ENCODE measurements around the gene GSC2. TPM values are rescaled to one million over a fixed set of nuclear protein-coding genes. Genes with fewer than 3 reads are reported as not detected.

The GSC2 gene
- total and polyA plus RNA-seq, 4 donors, result not detected

DNA sequence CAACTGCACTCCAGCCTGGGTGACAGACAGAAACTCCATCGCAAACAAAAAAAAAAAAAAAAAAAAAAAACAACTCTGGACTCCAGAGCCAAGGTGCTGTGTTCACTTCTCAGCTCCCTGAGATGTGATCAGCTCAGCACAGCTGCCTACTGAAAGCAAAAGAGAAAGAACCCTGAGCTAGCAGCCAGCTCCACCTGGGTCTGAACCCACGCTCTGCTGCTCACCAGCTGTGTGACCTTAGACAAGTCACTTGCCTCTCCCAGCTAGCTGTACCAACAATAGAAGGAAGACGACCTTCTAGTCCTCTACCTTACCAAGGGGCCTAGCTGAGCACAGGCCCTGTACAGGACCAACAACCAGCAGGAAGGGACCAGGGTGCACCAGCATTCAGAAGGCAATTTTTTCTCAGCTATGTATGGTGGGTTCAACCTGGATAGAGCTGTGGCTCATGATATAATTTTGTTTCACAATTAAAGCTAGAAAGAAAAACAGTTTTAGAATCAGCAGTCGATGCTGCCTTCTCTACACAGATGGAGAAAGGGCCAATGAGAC is 31.7 kb downstream of the GSC2 start:
- no peak overlapping the region for H3K27ac ChIP-seq (ENCODE audit: low read depth in 1 of 2, low read length in 2 of 2)
- WGBS, result 90% methylated on average over 4 of the region's 4 CpGs
- TF ChIP-seq, protein P1, sequence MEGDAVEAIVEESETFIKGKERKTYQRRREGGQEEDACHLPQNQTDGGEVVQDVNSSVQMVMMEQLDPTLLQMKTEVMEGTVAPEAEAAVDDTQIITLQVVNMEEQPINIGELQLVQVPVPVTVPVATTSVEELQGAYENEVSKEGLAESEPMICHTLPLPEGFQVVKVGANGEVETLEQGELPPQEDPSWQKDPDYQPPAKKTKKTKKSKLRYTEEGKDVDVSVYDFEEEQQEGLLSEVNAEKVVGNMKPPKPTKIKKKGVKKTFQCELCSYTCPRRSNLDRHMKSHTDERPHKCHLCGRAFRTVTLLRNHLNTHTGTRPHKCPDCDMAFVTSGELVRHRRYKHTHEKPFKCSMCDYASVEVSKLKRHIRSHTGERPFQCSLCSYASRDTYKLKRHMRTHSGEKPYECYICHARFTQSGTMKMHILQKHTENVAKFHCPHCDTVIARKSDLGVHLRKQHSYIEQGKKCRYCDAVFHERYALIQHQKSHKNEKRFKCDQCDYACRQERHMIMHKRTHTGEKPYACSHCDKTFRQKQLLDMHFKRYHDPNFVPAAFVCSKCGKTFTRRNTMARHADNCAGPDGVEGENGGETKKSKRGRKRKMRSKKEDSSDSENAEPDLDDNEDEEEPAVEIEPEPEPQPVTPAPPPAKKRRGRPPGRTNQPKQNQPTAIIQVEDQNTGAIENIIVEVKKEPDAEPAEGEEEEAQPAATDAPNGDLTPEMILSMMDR (IDR thresholded peaks at IDR 0.05; ENCODE audit: low read depth, low read length, missing input control), result no peak
- TF ChIP-seq SP1 (IDR thresholded peaks at IDR 0.05) (no peak), EGR1 (IDR thresholded peaks at IDR 0.05; ENCODE audit: low read depth in 2 of 2) (no peak), TAF1 (conservative IDR thresholded peaks at IDR 0.05) (no peak), HNF4A (conservative IDR thresholded peaks at IDR 0.05) (no peak), HNF4G (IDR thresholded peaks at IDR 0.05) (no peak), NR2F2 (IDR thresholded peaks at IDR 0.05) (no peak), JUND (IDR thresholded peaks at IDR 0.05) (no peak), RAD21 (IDR thresholded peaks at IDR 0.05) (no peak), FOXA2 (IDR thresholded peaks at IDR 0.05) (no peak), GABPA (IDR thresholded peaks at IDR 0.05 in 1 of 2, conservative IDR thresholded peaks at IDR 0.05 in 1 of 2) (no peak), FOXA1 (IDR thresholded peaks at IDR 0.05) (no peak)
- TF ChIP-seq, protein P2, sequence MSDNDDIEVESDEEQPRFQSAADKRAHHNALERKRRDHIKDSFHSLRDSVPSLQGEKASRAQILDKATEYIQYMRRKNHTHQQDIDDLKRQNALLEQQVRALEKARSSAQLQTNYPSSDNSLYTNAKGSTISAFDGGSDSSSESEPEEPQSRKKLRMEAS (IDR thresholded peaks at IDR 0.05), result no peak
- TF ChIP-seq, protein P3, sequence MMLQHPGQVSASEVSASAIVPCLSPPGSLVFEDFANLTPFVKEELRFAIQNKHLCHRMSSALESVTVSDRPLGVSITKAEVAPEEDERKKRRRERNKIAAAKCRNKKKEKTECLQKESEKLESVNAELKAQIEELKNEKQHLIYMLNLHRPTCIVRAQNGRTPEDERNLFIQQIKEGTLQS (IDR thresholded peaks at IDR 0.05), result no peak
- TF ChIP-seq, protein P4, sequence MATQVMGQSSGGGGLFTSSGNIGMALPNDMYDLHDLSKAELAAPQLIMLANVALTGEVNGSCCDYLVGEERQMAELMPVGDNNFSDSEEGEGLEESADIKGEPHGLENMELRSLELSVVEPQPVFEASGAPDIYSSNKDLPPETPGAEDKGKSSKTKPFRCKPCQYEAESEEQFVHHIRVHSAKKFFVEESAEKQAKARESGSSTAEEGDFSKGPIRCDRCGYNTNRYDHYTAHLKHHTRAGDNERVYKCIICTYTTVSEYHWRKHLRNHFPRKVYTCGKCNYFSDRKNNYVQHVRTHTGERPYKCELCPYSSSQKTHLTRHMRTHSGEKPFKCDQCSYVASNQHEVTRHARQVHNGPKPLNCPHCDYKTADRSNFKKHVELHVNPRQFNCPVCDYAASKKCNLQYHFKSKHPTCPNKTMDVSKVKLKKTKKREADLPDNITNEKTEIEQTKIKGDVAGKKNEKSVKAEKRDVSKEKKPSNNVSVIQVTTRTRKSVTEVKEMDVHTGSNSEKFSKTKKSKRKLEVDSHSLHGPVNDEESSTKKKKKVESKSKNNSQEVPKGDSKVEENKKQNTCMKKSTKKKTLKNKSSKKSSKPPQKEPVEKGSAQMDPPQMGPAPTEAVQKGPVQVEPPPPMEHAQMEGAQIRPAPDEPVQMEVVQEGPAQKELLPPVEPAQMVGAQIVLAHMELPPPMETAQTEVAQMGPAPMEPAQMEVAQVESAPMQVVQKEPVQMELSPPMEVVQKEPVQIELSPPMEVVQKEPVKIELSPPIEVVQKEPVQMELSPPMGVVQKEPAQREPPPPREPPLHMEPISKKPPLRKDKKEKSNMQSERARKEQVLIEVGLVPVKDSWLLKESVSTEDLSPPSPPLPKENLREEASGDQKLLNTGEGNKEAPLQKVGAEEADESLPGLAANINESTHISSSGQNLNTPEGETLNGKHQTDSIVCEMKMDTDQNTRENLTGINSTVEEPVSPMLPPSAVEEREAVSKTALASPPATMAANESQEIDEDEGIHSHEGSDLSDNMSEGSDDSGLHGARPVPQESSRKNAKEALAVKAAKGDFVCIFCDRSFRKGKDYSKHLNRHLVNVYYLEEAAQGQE (IDR thresholded peaks at IDR 0.05), result no peak
- H3K4me3 ChIP-seq (ENCODE audit: low read depth in 1 of 3, low read length in 3 of 3), result no peak overlapping the region
- peaks cover 17 to 50% (median 41%) of the 10 kb centered on the region in 4 donors for H3K4me1 ChIP-seq (ENCODE audit: control insufficient read depth in 4 of 4, insufficient read depth in 4 of 4, low read length in 3 of 4)
- no peaks in the 10 kb centered on the region for H3K36me3 ChIP-seq (ENCODE audit: control insufficient read depth in 4 of 4, insufficient read depth in 3 of 4, low read depth in 1 of 4, low read length in 3 of 4)
- H3K9me3 ChIP-seq (ENCODE audit: control insufficient read depth in 4 of 4, low read length in 3 of 4), result no peaks in the 10 kb centered on the region
- no peak overlapping the region for H3K9ac ChIP-seq (ENCODE audit: low read depth in 1 of 2, low read length in 2 of 2)
- DNase-seq (ENCODE audit: low spot score), result no peak
- no peaks in the 10 kb centered on the region for H3K27me3 ChIP-seq (ENCODE audit: control insufficient read depth in 4 of 4, insufficient read depth in 4 of 4, low read length in 3 of 4)

DNA sequence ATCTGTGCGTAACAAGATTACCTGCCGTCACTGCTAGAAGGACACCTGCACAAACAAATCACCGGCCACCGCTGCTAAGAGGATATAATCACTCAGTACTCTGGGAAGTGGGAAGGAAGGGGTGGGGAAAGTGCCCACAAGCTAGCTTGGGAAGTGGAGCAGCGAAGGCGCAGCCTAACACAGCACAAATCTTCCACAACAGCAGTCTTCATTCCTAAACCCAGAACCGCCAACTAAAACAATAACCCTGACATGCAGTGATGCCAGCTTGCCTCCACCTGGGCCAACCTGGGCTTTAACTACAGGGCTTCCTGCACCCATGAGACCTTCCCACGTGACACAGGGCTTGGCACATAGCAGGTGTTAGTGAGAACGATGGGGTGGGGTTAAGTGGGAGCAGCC is 33.0 kb downstream of the GSC2 start:
- WGBS, result 78% methylated on average over 9 of the region's 9 CpGs
- Histone ChIP-seq H3K9me3 (ENCODE audit: control insufficient read depth in 4 of 4, low read length in 3 of 4) (no peaks in the 10 kb centered on the region), H3K27ac (ENCODE audit: low read depth in 1 of 2, low read length in 2 of 2) (no peak overlapping the region), H3K27me3 (ENCODE audit: control insufficient read depth in 4 of 4, insufficient read depth in 4 of 4, low read length in 3 of 4) (no peaks in the 10 kb centered on the region), H3K36me3 (ENCODE audit: control insufficient read depth in 4 of 4, insufficient read depth in 3 of 4, low read depth in 1 of 4, low read length in 3 of 4) (no peaks in the 10 kb centered on the region), H3K9ac (ENCODE audit: low read depth in 1 of 2, low read length in 2 of 2) (no peak overlapping the region), H3K4me1 (ENCODE audit: control insufficient read depth in 4 of 4, insufficient read depth in 4 of 4, low read length in 3 of 4) (peaks cover 16 to 44% (median 38%) of the 10 kb centered on the region in 4 donors), H3K4me3 (ENCODE audit: low read depth in 1 of 3, low read length in 3 of 3) (no peak overlapping the region)
- no peak for TF ChIP-seq GABPA (IDR thresholded peaks at IDR 0.05 in 1 of 2, conservative IDR thresholded peaks at IDR 0.05 in 1 of 2)
- no peak for TF ChIP-seq FOXA1 (IDR thresholded peaks at IDR 0.05)
- no peak for TF ChIP-seq NR2F2 (IDR thresholded peaks at IDR 0.05)
- TF ChIP-seq, protein P5, sequence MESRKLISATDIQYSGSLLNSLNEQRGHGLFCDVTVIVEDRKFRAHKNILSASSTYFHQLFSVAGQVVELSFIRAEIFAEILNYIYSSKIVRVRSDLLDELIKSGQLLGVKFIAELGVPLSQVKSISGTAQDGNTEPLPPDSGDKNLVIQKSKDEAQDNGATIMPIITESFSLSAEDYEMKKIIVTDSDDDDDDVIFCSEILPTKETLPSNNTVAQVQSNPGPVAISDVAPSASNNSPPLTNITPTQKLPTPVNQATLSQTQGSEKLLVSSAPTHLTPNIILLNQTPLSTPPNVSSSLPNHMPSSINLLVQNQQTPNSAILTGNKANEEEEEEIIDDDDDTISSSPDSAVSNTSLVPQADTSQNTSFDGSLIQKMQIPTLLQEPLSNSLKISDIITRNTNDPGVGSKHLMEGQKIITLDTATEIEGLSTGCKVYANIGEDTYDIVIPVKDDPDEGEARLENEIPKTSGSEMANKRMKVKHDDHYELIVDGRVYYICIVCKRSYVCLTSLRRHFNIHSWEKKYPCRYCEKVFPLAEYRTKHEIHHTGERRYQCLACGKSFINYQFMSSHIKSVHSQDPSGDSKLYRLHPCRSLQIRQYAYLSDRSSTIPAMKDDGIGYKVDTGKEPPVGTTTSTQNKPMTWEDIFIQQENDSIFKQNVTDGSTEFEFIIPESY (IDR thresholded peaks at IDR 0.05), result no peak
- no peak for TF ChIP-seq TAF1 (conservative IDR thresholded peaks at IDR 0.05)
- TF ChIP-seq EGR1 (IDR thresholded peaks at IDR 0.05; ENCODE audit: low read depth in 2 of 2), result no peak
- no peak for TF ChIP-seq JUND (IDR thresholded peaks at IDR 0.05)
- no peak for TF ChIP-seq FOXA2 (IDR thresholded peaks at IDR 0.05)
- no peak for TF ChIP-seq RXRA (IDR thresholded peaks at IDR 0.05)
- DNase-seq (ENCODE audit: low spot score), result no peak

Measured in liver (tissue), 9 donors.